SK-N-SH treated with all-trans-retinoic acid at 6 μM for 48 hours (cell line): ENCODE data around the gene SLC38A8.

ENCODE experiments used
- BACH2 ChIP-seq: fragments of 250-450 bp; sonication (Bioruptor Pico); IDR thresholded peaks from 2 replicates; pipeline ENCODE4 v1.9.0; 2021; ENCODE audit warnings: mild to moderate bottlenecking, borderline replicate concordance
- ESRRG ChIP-seq: fragments of 250-450 bp; sonication (Bioruptor Pico); IDR thresholded peaks from 2 replicates; pipeline ENCODE4 v1.6.1; 2021; ENCODE audit warnings: mild to moderate bottlenecking
- GLIS3 ChIP-seq: fragments of 250-450 bp; sonication (Bioruptor Pico); IDR thresholded peaks from 2 replicates; pipeline ENCODE4 v1.5.0; 2020; ENCODE audit warnings: mild to moderate bottlenecking, moderate library complexity
- RARB ChIP-seq: fragments of 250-450 bp; sonication (Bioruptor Pico); IDR thresholded peaks from 2 replicates; pipeline ENCODE4 v1.8.0; 2021; ENCODE audit warnings: mild to moderate bottlenecking, moderate library complexity
- SNAI2 ChIP-seq: fragments of 250-450 bp; sonication (Bioruptor Pico); IDR thresholded peaks from 2 replicates; pipeline ENCODE4 v1.5.0; 2020; ENCODE audit warnings: mild to moderate bottlenecking, moderate library complexity
- TCF4 ChIP-seq: fragments of 250-450 bp; sonication (Bioruptor Pico); IDR thresholded peaks from 2 replicates; pipeline ENCODE4 v1.8.0; 2021; ENCODE audit warnings: mild to moderate bottlenecking, moderate library complexity, borderline replicate concordance
- TOX ChIP-seq: fragments of 250-450 bp; sonication (Bioruptor Pico); IDR thresholded peaks from 2 replicates; pipeline ENCODE4 v1.8.0; 2021; ENCODE audit warnings: mild to moderate bottlenecking, moderate library complexity, borderline replicate concordance

- TF ChIP-seq TOX (CRISPR knock-in tag) = no peak
- no peak for TF ChIP-seq ESRRG (CRISPR knock-in tag)
- no peak for TF ChIP-seq TCF4 (CRISPR knock-in tag)
- no peak for TF ChIP-seq GLIS3 (CRISPR knock-in tag)
- TF ChIP-seq RARB (CRISPR knock-in tag) = no peak
- no peak for TF ChIP-seq SNAI2 (CRISPR knock-in tag)
- no peak for TF ChIP-seq BACH2 (CRISPR knock-in tag)
Observed at GRCh38 chr16:83973581-83974385, 68.8 kb downstream of the SLC38A8 start.
